HG03432 (cell line): Measurements from ENCODE around the gene TPD52L3.

Experiments used
- ATAC-seq: cut with Tn5 transposase; IDR thresholded peaks from one replicate; pipeline ENCODE4 v1.9.1; 2021; ENCODE audit warnings: mild to moderate bottlenecking, moderate library complexity; ENCODE audit not compliant: unreplicated experiment

Gene TPD52L3

GRCh38 chr9:6328103-6328502 is at the start of gene TPD52L3:
TSS of gene TPD52L3 (plus strand) at chr9:6328375. CDS start at chr9:6328596, 221 bp downstream.
- no peak for ATAC-seq

- no peak for ATAC-seq
These were observed 26.3 kb upstream of the TPD52L3 start for GRCh38 chr9:6301858-6302257.

- no peak for ATAC-seq
These were observed 25.8 kb upstream of the TPD52L3 start for GRCh38 chr9:6302417-6302816.

GRCh38 chr9:6304232-6304631 is 23.9 kb upstream of the TPD52L3 start:
- no peak for ATAC-seq

- ATAC-seq = no peak
These were observed 22.1 kb upstream of the TPD52L3 start for GRCh38 chr9:6305954-6306563.

GRCh38 chr9:6307551-6308096 is 20.6 kb upstream of the TPD52L3 start:
- ATAC-seq = no peak

GRCh38 chr9:6330958-6331634 is 2.9 kb downstream of the TPD52L3 start:
- ATAC-seq = no peak

- ATAC-seq = no peak
These were observed 6.1 kb downstream of the TPD52L3 start for GRCh38 chr9:6334305-6334704.

GRCh38 chr9:6348766-6349165 is 20.6 kb downstream of the TPD52L3 start:
- ATAC-seq = no peak

- ATAC-seq = no peak
These were observed 23.6 kb downstream of the TPD52L3 start for GRCh38 chr9:6351737-6352136.

GRCh38 chr9:6354072-6354686 is 26.0 kb downstream of the TPD52L3 start:
- ATAC-seq = peak; percentile 89

GRCh38 chr9:6355728-6356127 is 27.6 kb downstream of the TPD52L3 start:
- no peak for ATAC-seq

- ATAC-seq = no peak
These were observed 28.3 kb downstream of the TPD52L3 start for GRCh38 chr9:6356441-6356840.

- ATAC-seq = no peak
These were observed 28.7 kb downstream of the TPD52L3 start for GRCh38 chr9:6356904-6357303.

- ATAC-seq = no peak
These were observed 39.1 kb downstream of the TPD52L3 start for GRCh38 chr9:6367128-6367890.

GRCh38 chr9:6368831-6369230 is 40.7 kb downstream of the TPD52L3 start:
- no peak for ATAC-seq
